PC-9 (cell line): ENCODE measurements around the gene FBF1.
"Not testable (repeated sequence)": the region's sequence is repeated elsewhere in the genome, so short reads cannot be mapped to it uniquely, and the experiment has no call there.

Source experiments
- EZH2 ChIP-seq: fragments of 200-600 bp; sonication (generic); IDR thresholded peaks from 2 replicates; pipeline ENCODE4 v1.8.0; 2017; ENCODE audit warnings: antibody characterized with exemption, low read depth
- TF ChIP-seq, protein P1 (sequence below): fragments of 200-600 bp; sonication (generic); conservative IDR thresholded peaks from 2 replicates; pipeline ENCODE4 v1.6.1; 2017; ENCODE audit warnings: mixed run types, antibody characterized with exemption, mild to moderate bottlenecking, moderate library complexity

DNA sequence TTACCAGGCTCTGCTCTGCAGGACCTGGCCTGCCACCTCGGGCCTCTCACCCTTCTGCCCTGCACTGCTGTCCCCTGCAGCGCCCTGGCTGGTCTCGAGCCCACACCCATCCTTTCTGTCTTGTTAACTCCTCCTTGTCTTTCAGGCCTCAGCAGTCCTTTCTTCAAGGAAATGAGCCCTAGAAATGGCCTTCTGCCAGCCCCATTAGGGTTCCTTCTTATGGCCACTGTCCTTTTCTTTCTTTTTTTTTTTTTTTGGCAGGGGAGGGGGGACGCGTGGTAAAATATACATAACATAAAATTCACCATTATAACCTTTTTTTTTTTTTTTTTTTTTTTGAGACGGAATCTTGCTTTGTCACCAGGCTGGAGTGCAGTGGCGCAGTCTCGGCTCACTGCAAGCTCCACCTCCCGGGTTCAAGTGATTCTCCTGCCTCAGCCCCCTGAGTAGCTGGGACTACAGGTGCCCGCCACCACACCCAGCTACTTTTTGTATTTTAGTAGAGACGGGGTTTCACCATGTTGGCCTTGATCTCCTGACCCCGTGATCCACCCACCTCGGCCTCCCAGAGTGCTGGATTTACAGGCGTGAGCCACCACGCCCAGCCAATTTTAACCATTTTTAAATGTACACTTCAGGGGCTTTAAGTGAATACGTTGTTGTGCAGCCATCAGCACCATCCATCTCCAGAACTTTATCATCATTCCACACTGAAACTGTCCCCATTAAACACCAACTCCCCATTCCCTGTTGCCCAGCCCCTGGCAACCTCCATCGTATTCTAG is 75.2 kb downstream of the FBF1 start:
- TF ChIP-seq, protein P1, sequence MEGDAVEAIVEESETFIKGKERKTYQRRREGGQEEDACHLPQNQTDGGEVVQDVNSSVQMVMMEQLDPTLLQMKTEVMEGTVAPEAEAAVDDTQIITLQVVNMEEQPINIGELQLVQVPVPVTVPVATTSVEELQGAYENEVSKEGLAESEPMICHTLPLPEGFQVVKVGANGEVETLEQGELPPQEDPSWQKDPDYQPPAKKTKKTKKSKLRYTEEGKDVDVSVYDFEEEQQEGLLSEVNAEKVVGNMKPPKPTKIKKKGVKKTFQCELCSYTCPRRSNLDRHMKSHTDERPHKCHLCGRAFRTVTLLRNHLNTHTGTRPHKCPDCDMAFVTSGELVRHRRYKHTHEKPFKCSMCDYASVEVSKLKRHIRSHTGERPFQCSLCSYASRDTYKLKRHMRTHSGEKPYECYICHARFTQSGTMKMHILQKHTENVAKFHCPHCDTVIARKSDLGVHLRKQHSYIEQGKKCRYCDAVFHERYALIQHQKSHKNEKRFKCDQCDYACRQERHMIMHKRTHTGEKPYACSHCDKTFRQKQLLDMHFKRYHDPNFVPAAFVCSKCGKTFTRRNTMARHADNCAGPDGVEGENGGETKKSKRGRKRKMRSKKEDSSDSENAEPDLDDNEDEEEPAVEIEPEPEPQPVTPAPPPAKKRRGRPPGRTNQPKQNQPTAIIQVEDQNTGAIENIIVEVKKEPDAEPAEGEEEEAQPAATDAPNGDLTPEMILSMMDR, result not testable (repeated sequence)
- not testable (repeated sequence) for TF ChIP-seq EZH2
